Neural crest cell (in vitro differentiated cells): ENCODE measurements around the gene ARHGAP33. TPM values are rescaled to one million over a fixed set of nuclear protein-coding genes. Genes with fewer than 3 reads are reported as not detected.

Experiments used
- DNase-seq: peaks from one replicate; pipeline ENCODE4 v3.0.0; 2021; ENCODE audit warnings: low read depth, mixed read lengths, low spot score
- H3K27ac Mint-ChIP-seq: one replicate; pipeline ENCODE4 v1.8.0; 2021; ENCODE audit warnings: mild to moderate bottlenecking, mixed read lengths; ENCODE audit not compliant: unreplicated experiment
- H3K27me3 Mint-ChIP-seq: 2 replicates; pipeline ENCODE4 v1.8.0; 2021; ENCODE audit warnings: low read depth, mild to moderate bottlenecking, mixed read lengths
- H3K36me3 Mint-ChIP-seq: 2 replicates; pipeline ENCODE4 v1.8.0; 2021; ENCODE audit warnings: low read depth, mild to moderate bottlenecking, mixed read lengths
- H3K4me1 Mint-ChIP-seq: 2 replicates; pipeline ENCODE4 v1.8.0; 2021; ENCODE audit warnings: mixed read lengths
- H3K4me3 Mint-ChIP-seq: one replicate; pipeline ENCODE4 v1.8.0; 2021; ENCODE audit warnings: mild to moderate bottlenecking, mixed read lengths
- H3K9me3 Mint-ChIP-seq: 2 replicates; pipeline ENCODE4 v1.8.0; 2021; ENCODE audit warnings: mixed read lengths
- CTCF ChIP-seq: fragments of 200-600 bp; sonication (generic); conservative IDR thresholded peaks from 2 replicates; pipeline ENCODE4 v1.5.0; 2021; ENCODE audit warnings: antibody characterized with exemption, mild to moderate bottlenecking
- total RNA-seq: library from RNA; stranded (reverse); gene quantifications from 2 replicates; pipeline ENCODE4 v1.2.1, GENCODE V29; 2021

ARHGAP33 gene
- total RNA-seq, 1 donor from 2014 or later, result 110 TPM

GRCh38 chr19:35807633-35808032 lies 32.3 kb downstream of the ARHGAP33 start:
- H3K4me1 Mint-ChIP-seq, result no peaks in the 10 kb centered on the region
- no peaks in the 10 kb centered on the region for H3K9me3 Mint-ChIP-seq
- H3K27me3 Mint-ChIP-seq, result peaks cover 41% of the 10 kb centered on the region
- TF ChIP-seq CTCF, result no peak
- H3K4me3 Mint-ChIP-seq, result no peak overlapping the region
- no peaks in the 10 kb centered on the region for H3K36me3 Mint-ChIP-seq
- H3K27ac Mint-ChIP-seq, result no peak overlapping the region
- no peak for DNase-seq

GRCh38 chr19:35811317-35812219 lies 36.2 kb downstream of the ARHGAP33 start:
- no peak overlapping the region for H3K4me3 Mint-ChIP-seq
- H3K9me3 Mint-ChIP-seq, result no peaks in the 10 kb centered on the region
- no peaks in the 10 kb centered on the region for H3K4me1 Mint-ChIP-seq
- H3K36me3 Mint-ChIP-seq, result no peaks in the 10 kb centered on the region
- TF ChIP-seq CTCF, result no peak
- no peak overlapping the region for H3K27ac Mint-ChIP-seq
- DNase-seq, result no peak
- H3K27me3 Mint-ChIP-seq, result peaks cover 32% of the 10 kb centered on the region

GRCh38 chr19:35812220-35813042 lies 37.1 kb downstream of the ARHGAP33 start, which contains the start of gene PRODH2:
PRODH2 (minus strand) TSS chr19:35812845; CDS start chr19:35812805, 40 bp downstream.
- Mint-ChIP-seq H3K36me3 (no peaks in the 10 kb centered on the region), H3K27ac (no peak within 1 kb of the TSS), H3K27me3 (peaks cover 33% of the 10 kb centered on the region), H3K9me3 (no peaks in the 10 kb centered on the region), H3K4me1 (no peaks in the 10 kb centered on the region), H3K4me3 (no peak within 1 kb of the TSS)
- TF ChIP-seq CTCF, result no peak
- no peak for DNase-seq

- no peak for DNase-seq
- Mint-ChIP-seq H3K9me3 (no peaks in the 10 kb centered on the region), H3K27me3 (peaks cover 35% of the 10 kb centered on the region), H3K4me3 (no peak overlapping the region), H3K36me3 (no peaks in the 10 kb centered on the region), H3K4me1 (no peaks in the 10 kb centered on the region), H3K27ac (no peak overlapping the region)
- no peak for TF ChIP-seq CTCF
Observed at GRCh38 chr19:35813043-35813890, 37.9 kb downstream of the ARHGAP33 start.

GRCh38 chr19:35816262-35816661 lies 40.9 kb downstream of the ARHGAP33 start:
- DNase-seq, result no peak
- Mint-ChIP-seq H3K27me3 (peaks cover 41% of the 10 kb centered on the region), H3K4me1 (peaks cover 5% of the 10 kb centered on the region), H3K9me3 (no peaks in the 10 kb centered on the region), H3K27ac (no peak overlapping the region), H3K36me3 (no peaks in the 10 kb centered on the region), H3K4me3 (no peak overlapping the region)
- TF ChIP-seq CTCF, result no peak
